PFSK-1 (cell line): ENCODE data around the gene SDK1.

Experiments used
- FOXP2 ChIP-seq: optimal IDR thresholded peaks from 2 replicates; pipeline ENCODE3; 2011; ENCODE audit warnings: borderline replicate concordance, control low read depth, inconsistent platforms; ENCODE audit not compliant: insufficient read depth; ENCODE audit errors: extremely low read length, extremely low read depth
- POLR2AphosphoS5 ChIP-seq: IDR thresholded peaks from 2 replicates; pipeline ENCODE4 v1.6.1; 2012; ENCODE audit warnings: low read depth, mild to moderate bottlenecking, control low read depth, low read length, moderate library complexity
- SIN3A ChIP-seq: IDR thresholded peaks from 2 replicates; pipeline ENCODE4 v1.6.1; 2012; ENCODE audit warnings: mild to moderate bottlenecking, low read length, moderate library complexity, borderline replicate concordance; ENCODE audit not compliant: insufficient read depth
- TAF1 ChIP-seq: IDR thresholded peaks from 2 replicates; pipeline ENCODE4 v1.6.1; 2012; ENCODE audit warnings: low read length, control low read depth, borderline replicate concordance; ENCODE audit not compliant: insufficient read depth
- TF ChIP-seq, protein P1 (sequence below), 2 experiments: IDR thresholded peaks; 2 replicates each; pipeline versions ENCODE4 v1.6.1 to v1.8.0; 2011 to 2012; ENCODE audit warnings: low read depth in 2 of 2, low read length in 2 of 2, control low read depth in 1 of 2, inconsistent platforms in 1 of 2, mild to moderate bottlenecking in 1 of 2, moderate library complexity in 1 of 2; ENCODE audit not compliant: insufficient read depth in 1 of 2

Gene SDK1

DNA sequence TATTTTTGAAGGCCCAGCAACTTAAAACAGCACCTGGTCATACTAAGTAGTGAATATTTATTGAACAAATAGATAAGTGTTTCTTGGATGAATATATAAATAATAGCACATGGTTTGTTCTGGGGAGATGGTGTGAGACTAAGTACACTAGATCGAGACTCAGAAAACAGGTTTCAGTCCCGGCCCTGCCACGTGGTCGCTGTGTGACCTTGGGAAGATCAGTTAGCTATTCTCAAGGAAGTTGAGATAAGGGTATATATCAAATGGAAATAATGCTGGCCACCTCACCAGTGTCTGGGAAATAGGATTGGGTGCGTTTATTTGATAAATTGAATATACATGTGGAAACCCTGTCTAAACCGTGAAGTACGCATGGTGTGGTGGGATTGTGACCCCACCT, 354.6 kb downstream of the SDK1 start:
- no peak for TF ChIP-seq SIN3A
- no peak for TF ChIP-seq TAF1
- TF ChIP-seq FOXP2: no peak
- no peak for TF ChIP-seq POLR2AphosphoS5
- TF ChIP-seq, protein P1, sequence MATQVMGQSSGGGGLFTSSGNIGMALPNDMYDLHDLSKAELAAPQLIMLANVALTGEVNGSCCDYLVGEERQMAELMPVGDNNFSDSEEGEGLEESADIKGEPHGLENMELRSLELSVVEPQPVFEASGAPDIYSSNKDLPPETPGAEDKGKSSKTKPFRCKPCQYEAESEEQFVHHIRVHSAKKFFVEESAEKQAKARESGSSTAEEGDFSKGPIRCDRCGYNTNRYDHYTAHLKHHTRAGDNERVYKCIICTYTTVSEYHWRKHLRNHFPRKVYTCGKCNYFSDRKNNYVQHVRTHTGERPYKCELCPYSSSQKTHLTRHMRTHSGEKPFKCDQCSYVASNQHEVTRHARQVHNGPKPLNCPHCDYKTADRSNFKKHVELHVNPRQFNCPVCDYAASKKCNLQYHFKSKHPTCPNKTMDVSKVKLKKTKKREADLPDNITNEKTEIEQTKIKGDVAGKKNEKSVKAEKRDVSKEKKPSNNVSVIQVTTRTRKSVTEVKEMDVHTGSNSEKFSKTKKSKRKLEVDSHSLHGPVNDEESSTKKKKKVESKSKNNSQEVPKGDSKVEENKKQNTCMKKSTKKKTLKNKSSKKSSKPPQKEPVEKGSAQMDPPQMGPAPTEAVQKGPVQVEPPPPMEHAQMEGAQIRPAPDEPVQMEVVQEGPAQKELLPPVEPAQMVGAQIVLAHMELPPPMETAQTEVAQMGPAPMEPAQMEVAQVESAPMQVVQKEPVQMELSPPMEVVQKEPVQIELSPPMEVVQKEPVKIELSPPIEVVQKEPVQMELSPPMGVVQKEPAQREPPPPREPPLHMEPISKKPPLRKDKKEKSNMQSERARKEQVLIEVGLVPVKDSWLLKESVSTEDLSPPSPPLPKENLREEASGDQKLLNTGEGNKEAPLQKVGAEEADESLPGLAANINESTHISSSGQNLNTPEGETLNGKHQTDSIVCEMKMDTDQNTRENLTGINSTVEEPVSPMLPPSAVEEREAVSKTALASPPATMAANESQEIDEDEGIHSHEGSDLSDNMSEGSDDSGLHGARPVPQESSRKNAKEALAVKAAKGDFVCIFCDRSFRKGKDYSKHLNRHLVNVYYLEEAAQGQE (IDR thresholded peaks at IDR 0.05; ENCODE audit: insufficient read depth in 1 of 2, low read depth in 2 of 2, low read length in 2 of 2): no peak

DNA sequence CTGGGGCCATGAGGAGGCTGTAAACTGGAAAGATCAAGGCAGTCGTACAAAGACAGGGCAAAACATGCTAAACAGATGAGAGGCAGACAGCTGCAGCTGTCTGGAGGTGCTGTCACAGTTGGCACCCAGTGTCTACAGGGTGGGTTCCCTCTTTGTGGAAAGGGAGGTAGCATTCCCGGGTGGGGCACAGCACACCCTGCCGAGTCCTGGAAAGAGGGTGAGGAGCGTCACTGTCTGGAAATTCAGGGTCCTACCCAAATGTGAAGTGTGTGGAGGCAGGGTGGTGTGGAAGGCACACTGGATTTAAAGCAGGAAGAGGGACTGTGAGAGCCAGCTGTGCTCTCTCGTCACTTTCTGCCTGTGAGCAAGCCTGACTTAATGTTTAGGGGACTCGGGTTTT, 356.2 kb downstream of the SDK1 start:
- TF ChIP-seq, protein P1 (IDR thresholded peaks at IDR 0.05; ENCODE audit: insufficient read depth in 1 of 2, low read depth in 2 of 2, low read length in 2 of 2): no peak
- TF ChIP-seq POLR2AphosphoS5 (no peak), SIN3A (no peak), FOXP2 (no peak), TAF1 (no peak)

DNA sequence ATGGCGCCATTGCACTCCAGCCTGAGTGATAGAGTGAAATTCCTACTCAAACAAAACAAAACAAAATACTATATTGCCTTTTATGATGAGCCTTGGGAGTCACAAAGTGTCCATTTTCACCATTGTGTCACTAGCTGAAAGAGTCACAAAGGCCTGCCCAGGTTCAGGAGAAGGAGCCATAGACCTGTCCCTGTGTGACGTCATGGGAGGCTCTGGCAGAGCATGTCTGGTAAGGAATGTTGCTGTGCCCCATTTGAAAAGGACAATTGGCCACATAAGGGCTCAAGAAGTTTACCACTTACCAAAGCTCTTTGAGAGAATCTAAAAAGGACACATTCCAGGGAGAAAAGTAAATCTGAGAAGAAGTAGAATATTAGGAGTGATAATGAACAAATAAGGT, 367.7 kb downstream of the SDK1 start:
- TF ChIP-seq FOXP2 (no peak), SIN3A (no peak), POLR2AphosphoS5 (no peak), TAF1 (no peak)
- TF ChIP-seq, protein P1 (IDR thresholded peaks at IDR 0.05; ENCODE audit: insufficient read depth in 1 of 2, low read depth in 2 of 2, low read length in 2 of 2): no peak

GRCh38 chr7:3670898-3671297, 369.8 kb downstream of the SDK1 start:
- TF ChIP-seq, protein P1 (IDR thresholded peaks at IDR 0.05; ENCODE audit: insufficient read depth in 1 of 2, low read depth in 2 of 2, low read length in 2 of 2): no peak
- no peak for TF ChIP-seq FOXP2
- TF ChIP-seq SIN3A: no peak
- no peak for TF ChIP-seq POLR2AphosphoS5
- no peak for TF ChIP-seq TAF1

GRCh38 chr7:3673524-3673923, 372.5 kb downstream of the SDK1 start:
- TF ChIP-seq SIN3A (no peak), TAF1 (no peak), POLR2AphosphoS5 (no peak), FOXP2 (no peak)
- TF ChIP-seq, protein P1 (IDR thresholded peaks at IDR 0.05; ENCODE audit: insufficient read depth in 1 of 2, low read depth in 2 of 2, low read length in 2 of 2): no peak
